ENCODE results near the gene PARVG.

The PARVG gene

GRCh38 chr22:44180706-44181032 is at the start of gene PARVG:
TSS of gene PARVG (plus strand) at chr22:44180925. CDS start at chr22:44183330, 2,405 bp downstream.
- TF ChIP-seq CTCF (IDR thresholded peaks at IDR 0.05; ENCODE audit: low read depth, low read length), result no peak
- H3K4me3 ChIP-seq (ENCODE audit: low read depth, low read length), result no peak within 1 kb of the TSS

- H3K4me3 ChIP-seq (ENCODE audit: low read depth, low read length), result no peak overlapping the region
- no peak for TF ChIP-seq CTCF (IDR thresholded peaks at IDR 0.05; ENCODE audit: low read depth, low read length)
Observed at GRCh38 chr22:44131412-44131811, 49.3 kb upstream of the PARVG start.

- H3K4me3 ChIP-seq (ENCODE audit: low read depth, low read length), result no peak overlapping the region
- TF ChIP-seq CTCF (IDR thresholded peaks at IDR 0.05; ENCODE audit: low read depth, low read length), result no peak
Observed at GRCh38 chr22:44131989-44132685, 48.6 kb upstream of the PARVG start.

- TF ChIP-seq CTCF (IDR thresholded peaks at IDR 0.05; ENCODE audit: low read depth, low read length), result no peak
- H3K4me3 ChIP-seq (ENCODE audit: low read depth, low read length), result no peak overlapping the region
Observed at GRCh38 chr22:44132724-44133123, 48.0 kb upstream of the PARVG start.

GRCh38 chr22:44133161-44133560 is 47.6 kb upstream of the PARVG start:
- H3K4me3 ChIP-seq (ENCODE audit: low read depth, low read length), result no peak overlapping the region
- no peak for TF ChIP-seq CTCF (IDR thresholded peaks at IDR 0.05; ENCODE audit: low read depth, low read length)

- no peak for TF ChIP-seq CTCF (IDR thresholded peaks at IDR 0.05; ENCODE audit: low read depth, low read length)
- no peak overlapping the region for H3K4me3 ChIP-seq (ENCODE audit: low read depth, low read length)
Observed at GRCh38 chr22:44133901-44134571, 46.7 kb upstream of the PARVG start.

- no peak for TF ChIP-seq CTCF (IDR thresholded peaks at IDR 0.05; ENCODE audit: low read depth, low read length)
- no peak overlapping the region for H3K4me3 ChIP-seq (ENCODE audit: low read depth, low read length)
Observed at GRCh38 chr22:44136112-44136511, 44.6 kb upstream of the PARVG start.
